HepG2 (cell line): Measurements from ENCODE around the gene TREH. TPM values are rescaled to one million over a fixed set of nuclear protein-coding genes. Genes with fewer than 3 reads are reported as not detected.

Experiments used
- ARHGAP35 ChIP-seq: sonication (generic); formaldehyde crosslinking; IDR thresholded peaks from 2 replicates; pipeline ENCODE4 v1.9.0; 2022; ENCODE audit warnings: mild to moderate bottlenecking, inconsistent platforms, moderate library complexity, missing genetic modification reagents, borderline replicate concordance
- DNMT1 ChIP-seq: sonication (generic); formaldehyde crosslinking; IDR thresholded peaks from 2 replicates; pipeline ENCODE4 v1.5.1; 2020; ENCODE audit warnings: mild to moderate bottlenecking, missing genetic modification reagents
- MEF2D ChIP-seq: sonication (generic); formaldehyde crosslinking; IDR thresholded peaks from 2 replicates; pipeline ENCODE4 v1.5.1; 2020; ENCODE audit warnings: mild to moderate bottlenecking, missing genetic modification reagents
- NFE2L1 ChIP-seq: sonication (generic); formaldehyde crosslinking; IDR thresholded peaks from 2 replicates; pipeline ENCODE4 v1.4.0; 2020; ENCODE audit warnings: missing genetic modification reagents, mild to moderate bottlenecking, borderline replicate concordance
- NFKBIZ ChIP-seq: IDR thresholded peaks from 2 replicates; pipeline ENCODE4 v1.6.1; 2018; ENCODE audit warnings: missing genetic modification reagents, missing compliant biosample characterization
- PAXIP1 ChIP-seq: sonication (generic); formaldehyde crosslinking; conservative IDR thresholded peaks from 2 replicates; pipeline ENCODE4 v1.4.0; 2020; ENCODE audit warnings: mild to moderate bottlenecking, missing genetic modification reagents, moderate library complexity
- RXRB ChIP-seq: IDR thresholded peaks from 2 replicates; pipeline ENCODE4 v1.6.1; 2016; ENCODE audit warnings: borderline replicate concordance, missing genetic modification reagents, missing compliant biosample characterization
- TAF1 ChIP-seq: sonication (generic); formaldehyde crosslinking; IDR thresholded peaks from 2 replicates; pipeline ENCODE4 v1.4.0; 2020; ENCODE audit warnings: missing genetic modification reagents
- TBP ChIP-seq: sonication (generic); formaldehyde crosslinking; IDR thresholded peaks from 2 replicates; pipeline ENCODE4 v1.5.0; 2020; ENCODE audit warnings: missing genetic modification reagents
- TGIF2 ChIP-seq: IDR thresholded peaks from 2 replicates; pipeline ENCODE4 v1.6.1; 2016; ENCODE audit warnings: control low read depth, missing compliant biosample characterization
- XRCC5 ChIP-seq: fragments of 200-400 bp; formaldehyde crosslinking; optimal IDR thresholded peaks from 2 replicates; pipeline ENCODE3; 2017; ENCODE audit warnings: mild to moderate bottlenecking, low read length
- ZNF160 ChIP-seq: sonication (generic); formaldehyde crosslinking; IDR thresholded peaks from 2 replicates; pipeline ENCODE4 v1.8.0; 2022; ENCODE audit warnings: mild to moderate bottlenecking, inconsistent platforms, missing genetic modification reagents
- ZNF335 ChIP-seq: sonication (generic); formaldehyde crosslinking; IDR thresholded peaks from 2 replicates; pipeline ENCODE4 v1.4.0; 2020; ENCODE audit warnings: missing genetic modification reagents
- ZNF710 ChIP-seq: sonication (generic); formaldehyde crosslinking; IDR thresholded peaks from 2 replicates; pipeline ENCODE4 v1.5.0; 2020; ENCODE audit warnings: mild to moderate bottlenecking, missing genetic modification reagents, borderline replicate concordance
- ZZZ3 ChIP-seq: sonication (generic); formaldehyde crosslinking; IDR thresholded peaks from 2 replicates; pipeline ENCODE4 v1.4.0; 2020; ENCODE audit warnings: missing genetic modification reagents, mild to moderate bottlenecking, borderline replicate concordance
- polyA plus RNA-seq, 8 experiments: library from polyadenylated mRNA; depleted of rRNA in 3 of 8; stranded (reverse) in 7 of 8; unstranded in 1 of 8; fragments of >200 nt; fragmentation: Illumina TruSeq in 4 of 8; extraction: Trizol in 4 of 8; gene quantifications; 2 replicates each; pipeline versions ENCODE4 v1.2.1 to v1.2.3, GENCODE V29; 2011 to 2016; ENCODE audit warnings: low read depth in 4 of 8, missing spikeins in 1 of 8, mixed read lengths in 1 of 8; ENCODE audit not compliant: insufficient read depth in 1 of 8
- total RNA-seq, 5 experiments: library from RNA; depleted of rRNA; stranded (reverse); fragments of >200 nt; fragmentation: Illumina TruSeq; extraction: Trizol; gene quantifications; 2 replicates each; pipeline ENCODE4 v1.2.3, GENCODE V29; 2016; ENCODE audit warnings: low read depth in 1 of 5
- TF ChIP-seq, protein P1 (sequence below): IDR thresholded peaks from 2 replicates; pipeline ENCODE4 v1.6.1; 2012; ENCODE audit warnings: low read length, improper control_type of control experiment
- TF ChIP-seq, protein P2 (sequence below): sonication (generic); formaldehyde crosslinking; IDR thresholded peaks from 2 replicates; pipeline ENCODE4 v1.4.0; 2020; ENCODE audit warnings: missing genetic modification reagents
- TF ChIP-seq, protein P3 (sequence below): sonication (generic); formaldehyde crosslinking; IDR thresholded peaks from 2 replicates; pipeline ENCODE4 v1.8.0; 2022; ENCODE audit warnings: missing genetic modification reagents, mild to moderate bottlenecking, inconsistent platforms, borderline replicate concordance

Gene TREH
- total and polyA plus RNA-seq, 2 of the 13 experiments (the other 11 are each of a cell fraction or from before 2014, with no cell fraction given): 0.53 to 0.86 TPM

DNA sequence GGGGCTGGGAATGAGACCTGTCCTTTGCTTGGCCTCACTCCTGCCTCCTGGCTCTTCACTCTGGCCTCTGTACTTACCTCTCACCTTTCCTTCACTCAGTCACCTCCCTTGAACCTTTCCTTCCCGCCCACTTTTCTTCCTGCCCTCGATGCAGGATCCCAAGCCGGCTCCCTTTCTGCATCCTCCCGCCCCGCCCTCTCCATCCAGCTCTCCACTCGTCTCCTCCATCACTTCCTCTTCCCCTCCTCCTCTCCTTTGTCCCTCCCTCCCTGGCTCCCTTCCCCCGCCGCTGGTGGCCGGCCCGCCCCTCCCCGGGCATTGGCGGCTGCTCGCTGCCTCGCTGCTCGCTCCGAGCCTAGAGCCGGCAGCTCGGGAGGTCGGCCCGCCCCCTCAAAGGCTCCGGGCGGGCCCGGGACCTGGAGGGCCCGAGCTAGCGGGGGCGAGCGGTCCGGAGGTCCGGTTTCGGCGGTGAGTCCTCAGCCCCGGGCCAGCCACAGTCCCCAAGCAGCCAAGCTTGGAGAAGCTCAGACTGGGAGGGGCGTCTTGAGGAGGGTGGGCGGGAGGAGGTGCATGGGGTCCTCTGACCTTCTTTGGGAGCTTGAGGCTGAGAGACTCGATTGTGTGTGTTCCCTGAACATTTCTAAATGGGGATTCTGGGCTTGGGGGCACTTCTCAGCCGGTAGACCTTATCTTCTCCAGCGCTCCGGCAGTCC is 58.2 kb downstream of the TREH start (continued):
- TF ChIP-seq, protein P1, sequence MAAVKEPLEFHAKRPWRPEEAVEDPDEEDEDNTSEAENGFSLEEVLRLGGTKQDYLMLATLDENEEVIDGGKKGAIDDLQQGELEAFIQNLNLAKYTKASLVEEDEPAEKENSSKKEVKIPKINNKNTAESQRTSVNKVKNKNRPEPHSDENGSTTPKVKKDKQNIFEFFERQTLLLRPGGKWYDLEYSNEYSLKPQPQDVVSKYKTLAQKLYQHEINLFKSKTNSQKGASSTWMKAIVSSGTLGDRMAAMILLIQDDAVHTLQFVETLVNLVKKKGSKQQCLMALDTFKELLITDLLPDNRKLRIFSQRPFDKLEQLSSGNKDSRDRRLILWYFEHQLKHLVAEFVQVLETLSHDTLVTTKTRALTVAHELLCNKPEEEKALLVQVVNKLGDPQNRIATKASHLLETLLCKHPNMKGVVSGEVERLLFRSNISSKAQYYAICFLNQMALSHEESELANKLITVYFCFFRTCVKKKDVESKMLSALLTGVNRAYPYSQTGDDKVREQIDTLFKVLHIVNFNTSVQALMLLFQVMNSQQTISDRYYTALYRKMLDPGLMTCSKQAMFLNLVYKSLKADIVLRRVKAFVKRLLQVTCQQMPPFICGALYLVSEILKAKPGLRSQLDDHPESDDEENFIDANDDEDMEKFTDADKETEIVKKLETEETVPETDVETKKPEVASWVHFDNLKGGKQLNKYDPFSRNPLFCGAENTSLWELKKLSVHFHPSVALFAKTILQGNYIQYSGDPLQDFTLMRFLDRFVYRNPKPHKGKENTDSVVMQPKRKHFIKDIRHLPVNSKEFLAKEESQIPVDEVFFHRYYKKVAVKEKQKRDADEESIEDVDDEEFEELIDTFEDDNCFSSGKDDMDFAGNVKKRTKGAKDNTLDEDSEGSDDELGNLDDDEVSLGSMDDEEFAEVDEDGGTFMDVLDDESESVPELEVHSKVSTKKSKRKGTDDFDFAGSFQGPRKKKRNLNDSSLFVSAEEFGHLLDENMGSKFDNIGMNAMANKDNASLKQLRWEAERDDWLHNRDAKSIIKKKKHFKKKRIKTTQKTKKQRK: no peak
- TF ChIP-seq TAF1 (peak; percentile 14; the same call in 1 of the 2 replicates), NFE2L1 (no peak), PAXIP1 (CRISPR knock-in tag) (peak; percentile 20; the same call in 1 of the 2 replicates), TBP (CRISPR knock-in tag) (no peak), TGIF2 (CRISPR knock-in tag) (no peak), NFKBIZ (no peak), RXRB (CRISPR knock-in tag) (no peak), ZNF335 (CRISPR knock-in tag) (no peak), ARHGAP35 (CRISPR knock-in tag) (no peak), MEF2D (CRISPR knock-in tag) (no peak), ZNF160 (CRISPR knock-in tag) (no peak), DNMT1 (CRISPR knock-in tag) (no peak), ZZZ3 (CRISPR knock-in tag) (no peak), XRCC5 (no peak), ZNF710 (CRISPR knock-in tag) (peak; percentile 90; the same call in 1 of the 2 replicates)
- TF ChIP-seq, protein P2, sequence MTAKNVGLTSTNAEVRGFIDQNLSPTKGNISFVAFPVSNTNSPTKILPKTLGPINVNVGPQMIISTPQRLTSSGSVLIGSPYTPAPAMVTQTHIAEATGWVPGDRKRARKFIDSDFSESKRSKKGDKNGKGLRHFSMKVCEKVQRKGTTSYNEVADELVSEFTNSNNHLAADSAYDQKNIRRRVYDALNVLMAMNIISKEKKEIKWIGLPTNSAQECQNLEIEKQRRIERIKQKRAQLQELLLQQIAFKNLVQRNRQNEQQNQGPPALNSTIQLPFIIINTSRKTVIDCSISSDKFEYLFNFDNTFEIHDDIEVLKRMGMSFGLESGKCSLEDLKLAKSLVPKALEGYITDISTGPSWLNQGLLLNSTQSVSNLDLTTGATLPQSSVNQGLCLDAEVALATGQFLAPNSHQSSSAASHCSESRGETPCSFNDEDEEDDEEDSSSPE (CRISPR knock-in tag): no peak
- TF ChIP-seq, protein P3, sequence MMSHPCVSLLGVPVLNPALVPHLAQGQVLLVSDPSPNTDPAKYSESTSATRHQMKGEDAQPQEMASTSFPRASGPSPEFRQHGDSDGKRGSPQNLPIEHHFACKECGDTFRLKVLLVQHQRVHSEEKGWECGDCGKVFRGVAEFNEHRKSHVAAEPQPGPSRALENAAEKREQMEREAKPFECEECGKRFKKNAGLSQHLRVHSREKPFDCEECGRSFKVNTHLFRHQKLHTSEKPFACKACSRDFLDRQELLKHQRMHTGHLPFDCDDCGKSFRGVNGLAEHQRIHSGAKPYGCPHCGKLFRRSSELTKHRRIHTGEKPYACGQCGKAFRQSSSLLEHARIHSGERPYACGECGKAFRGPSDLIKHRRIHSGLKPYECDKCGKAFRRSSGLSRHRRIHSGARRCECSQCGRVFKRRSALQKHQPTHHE (CRISPR knock-in tag): no peak
